SJSA1 (cell line): ENCODE results near the gene PPP2R1A. TPM values are rescaled to one million over a fixed set of nuclear protein-coding genes. Genes with fewer than 3 reads are reported as not detected.
"Not testable (repeated sequence)": the region's sequence is repeated elsewhere in the genome, so short reads cannot be mapped to it uniquely, and the experiment has no call there.

Experiments used
- DNase-seq, 2 experiments: peaks; one replicate each; pipeline ENCODE4 v3.0.0-alpha.2; 2015 to 2020; ENCODE audit warnings: low spot score in 2 of 2, low read depth in 1 of 2
- H3K27ac ChIP-seq: fragments of 250-450 bp; sonication (Bioruptor Pico); 2 replicates; pipeline ENCODE4 v1.5.1; 2020; ENCODE audit warnings: mild to moderate bottlenecking, moderate library complexity
- H3K27me3 ChIP-seq: fragments of 250-450 bp; sonication (Bioruptor Pico); replicated peaks from 2 replicates; pipeline ENCODE4 v1.5.1; 2020; ENCODE audit warnings: mild to moderate bottlenecking, moderate library complexity
- H3K36me3 ChIP-seq: fragments of 250-450 bp; sonication (Bioruptor Pico); 2 replicates; pipeline ENCODE4 v1.5.1; 2020; ENCODE audit warnings: mild to moderate bottlenecking
- H3K4me1 ChIP-seq: fragments of 250-450 bp; sonication (Bioruptor Pico); replicated peaks from 2 replicates; pipeline ENCODE4 v1.6.1; 2021; ENCODE audit warnings: mild to moderate bottlenecking
- H3K4me3 ChIP-seq: fragments of 250-450 bp; sonication (Bioruptor Pico); 2 replicates; pipeline ENCODE4 v1.5.1; 2020; ENCODE audit warnings: mild to moderate bottlenecking
- H3K9me3 ChIP-seq: fragments of 250-450 bp; sonication (Bioruptor Pico); replicated peaks from 2 replicates; pipeline ENCODE4 v1.5.1; 2020; ENCODE audit warnings: mild to moderate bottlenecking
- total RNA-seq: library from RNA; depleted of rRNA; stranded (reverse); fragments of >200 nt; shearing (Covaris generic); gene quantifications from 2 replicates; pipeline ENCODE4 v1.2.3, GENCODE V29; 2014

PPP2R1A gene
- total RNA-seq, 1 experiment from 2014 or later, result 245 TPM

DNA sequence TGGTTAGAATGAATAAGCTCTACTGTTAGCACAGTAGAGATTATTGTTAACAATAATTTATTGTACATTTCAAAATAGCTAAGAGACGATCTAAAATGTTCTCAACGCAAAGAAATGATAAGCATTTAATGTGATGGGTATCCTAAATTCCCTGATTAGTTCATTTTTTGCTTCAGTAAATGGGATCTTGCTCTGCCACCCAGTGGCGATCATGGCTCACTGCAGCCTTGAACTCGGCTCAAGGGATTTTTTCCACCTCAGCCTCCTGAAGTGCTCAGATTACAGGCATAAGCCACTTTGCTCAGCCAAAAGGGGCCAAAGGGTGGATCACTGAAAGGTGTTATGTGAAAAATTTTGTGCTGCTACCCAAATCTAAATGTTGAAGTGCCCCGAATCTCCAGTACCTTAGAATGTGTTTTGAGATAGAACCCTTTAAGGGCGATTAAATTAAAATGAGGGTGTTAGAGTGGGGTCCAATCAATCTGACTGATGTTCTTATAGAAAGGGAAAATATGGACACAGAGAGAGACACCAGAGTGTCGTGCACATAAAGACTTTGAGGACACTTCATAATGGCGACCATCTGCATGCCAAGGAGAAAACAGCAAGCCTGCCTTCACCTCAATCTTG is 48.0 kb downstream of the PPP2R1A start:
- peak in 1 of 2 experiments; percentile 39 for DNase-seq
- Histone ChIP-seq H3K4me3 (no peak overlapping the region), H3K27me3 (no peaks in the 10 kb centered on the region), H3K36me3 (no peaks in the 10 kb centered on the region), H3K4me1 (no peaks in the 10 kb centered on the region), H3K27ac (no peak overlapping the region), H3K9me3 (no peaks in the 10 kb centered on the region)

DNA sequence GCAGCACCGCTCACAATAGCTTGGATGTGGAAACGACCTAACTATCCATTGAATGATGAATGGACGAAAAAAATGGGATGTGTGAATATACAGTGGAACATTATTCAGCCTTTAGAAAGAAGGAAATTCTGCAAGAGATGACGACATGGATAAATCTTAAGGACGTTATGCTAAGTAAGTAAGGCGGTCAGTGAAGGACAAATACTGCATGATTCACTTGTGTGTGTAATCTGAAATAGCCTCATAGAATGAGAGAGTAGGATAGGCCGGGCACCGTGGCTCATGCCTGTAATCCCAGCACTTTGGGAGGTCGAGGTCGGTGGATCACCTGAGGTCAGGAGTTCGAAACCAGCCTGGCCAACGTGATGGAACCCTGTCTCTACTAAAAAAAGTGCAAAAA is 54.2 kb downstream of the PPP2R1A start:
- H3K4me1 ChIP-seq, result no peaks in the 10 kb centered on the region
- no peaks in the 10 kb centered on the region for H3K36me3 ChIP-seq
- no peak overlapping the region for H3K4me3 ChIP-seq
- no peak overlapping the region for H3K27ac ChIP-seq
- H3K27me3 ChIP-seq, result no peaks in the 10 kb centered on the region
- no peak for DNase-seq
- H3K9me3 ChIP-seq, result no peaks in the 10 kb centered on the region

DNA sequence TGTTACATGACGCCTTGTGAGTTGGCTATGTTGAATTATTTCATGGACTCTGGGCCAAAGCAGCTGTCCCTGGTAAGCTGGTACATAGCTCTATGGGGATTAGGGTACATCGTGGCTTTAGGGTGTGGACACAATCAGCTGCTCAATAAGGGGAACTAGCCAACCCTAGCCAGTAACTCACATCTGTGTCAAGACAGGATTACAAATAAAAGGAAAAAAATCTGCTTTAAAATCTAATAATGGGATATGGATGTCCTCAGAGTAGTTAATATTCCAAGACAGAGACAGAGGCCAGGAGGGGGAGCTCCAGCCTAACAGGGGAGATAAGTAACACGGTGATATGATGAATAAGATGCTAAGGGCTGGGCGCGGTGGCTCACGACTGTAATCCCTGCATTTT is 58.4 kb downstream of the PPP2R1A start:
- Histone ChIP-seq H3K36me3 (no peaks in the 10 kb centered on the region), H3K27ac (no peak overlapping the region), H3K9me3 (peaks cover 3% of the 10 kb centered on the region; the same call in 1 of the 2 replicates), H3K4me3 (no peak overlapping the region), H3K4me1 (no peaks in the 10 kb centered on the region), H3K27me3 (no peaks in the 10 kb centered on the region)
- no peak for DNase-seq

DNA sequence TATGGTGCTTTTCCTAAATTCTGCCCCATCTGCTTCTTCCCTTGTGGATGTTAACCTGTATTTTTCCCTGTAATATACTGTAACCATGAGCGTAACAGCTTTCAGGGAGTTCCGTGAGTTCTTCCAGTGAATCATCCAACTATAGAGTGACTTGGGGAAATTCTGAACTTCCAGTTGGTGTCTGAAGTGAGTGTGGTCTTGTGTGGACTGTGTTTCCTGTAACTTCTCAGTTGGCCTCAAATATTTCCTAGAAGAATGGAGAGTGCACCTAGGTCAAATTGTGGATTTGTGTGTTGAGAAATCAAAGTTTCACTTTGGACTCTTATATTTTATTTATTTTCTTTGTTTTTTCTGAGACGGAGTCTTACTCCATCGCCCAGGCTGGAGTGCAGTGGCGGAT is 68.6 kb downstream of the PPP2R1A start:
- DNase-seq, result no peak
- H3K36me3 ChIP-seq, result no peaks in the 10 kb centered on the region
- no peaks in the 10 kb centered on the region; the same call in none of the 2 replicates for H3K9me3 ChIP-seq
- H3K27ac ChIP-seq, result no peak overlapping the region
- H3K27me3 ChIP-seq, result no peaks in the 10 kb centered on the region
- H3K4me1 ChIP-seq, result no peaks in the 10 kb centered on the region
- H3K4me3 ChIP-seq, result no peak overlapping the region

DNA sequence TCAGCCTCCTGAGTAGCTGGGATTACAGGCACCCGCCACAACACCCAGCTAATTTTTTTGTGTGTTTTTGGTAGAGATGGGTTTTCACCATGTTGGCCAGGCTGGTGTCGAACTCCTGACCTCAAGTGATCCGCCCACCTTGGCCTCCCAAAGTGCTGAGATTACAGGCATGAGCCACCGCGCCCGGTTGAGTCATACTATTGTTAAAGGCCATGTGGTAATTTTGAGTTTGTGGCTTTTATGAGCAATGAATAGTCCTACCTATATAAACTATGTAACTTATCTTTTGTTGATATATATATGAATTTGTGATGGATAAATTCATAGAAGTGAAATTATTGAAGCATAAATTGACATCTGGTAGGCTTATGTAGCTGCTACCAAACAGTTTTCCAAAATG is 75.7 kb downstream of the PPP2R1A start:
- not testable (repeated sequence) for H3K27ac ChIP-seq, H3K9me3 ChIP-seq, H3K4me1 ChIP-seq, H3K36me3 ChIP-seq, DNase-seq, H3K4me3 ChIP-seq, H3K27me3 ChIP-seq

DNA sequence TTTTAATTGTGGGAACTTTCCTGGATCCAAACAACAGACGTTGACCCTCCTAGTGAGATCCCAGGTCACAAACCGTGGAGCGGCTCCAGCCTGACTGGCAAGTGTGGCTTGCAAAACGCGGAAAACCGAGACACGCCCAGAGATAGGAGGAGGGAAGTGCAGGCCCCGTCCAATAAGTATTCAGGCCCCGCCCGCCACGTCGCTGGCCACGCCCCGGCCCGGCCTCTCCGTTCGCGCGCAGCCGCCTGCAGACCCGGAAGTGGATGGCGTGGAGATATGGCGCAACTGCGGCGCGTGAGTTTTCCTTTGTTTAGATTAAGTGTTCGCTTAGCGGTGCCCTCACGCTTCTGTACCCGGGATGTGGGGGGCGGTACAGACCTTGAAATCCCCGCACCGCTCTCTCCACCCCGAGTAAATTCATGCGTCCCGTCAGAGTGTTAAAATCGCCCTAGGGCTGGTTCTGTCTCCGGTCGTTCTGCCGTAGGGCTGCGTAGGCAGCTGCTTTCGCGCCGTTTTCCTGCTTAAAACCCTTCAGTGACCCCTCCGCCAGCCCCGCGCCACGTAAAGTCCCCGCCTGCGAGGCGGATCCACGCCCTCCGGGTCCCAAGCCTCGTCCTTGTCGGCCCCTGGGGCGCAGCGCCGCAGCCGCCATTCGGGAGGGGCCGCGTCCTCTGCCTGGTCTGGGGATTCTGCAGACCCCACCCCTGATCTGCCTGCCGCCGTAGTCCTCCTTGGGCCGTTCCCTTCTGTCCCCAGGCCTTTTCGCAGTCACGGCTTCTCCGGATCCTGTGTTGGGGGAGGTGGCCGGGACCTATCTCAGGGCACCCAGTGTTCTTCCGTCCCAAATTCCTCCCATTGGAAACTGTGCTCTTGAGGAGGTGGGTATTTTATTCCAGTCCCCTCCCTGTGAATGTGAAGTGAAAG is 79.7 kb downstream of the PPP2R1A start, which contains the start of gene ZNF766:
TSS of gene ZNF766 (plus strand) at position 250 of the 924 bp plus-strand sequence. CDS start at position 277, 27 bp downstream.
- H3K36me3 ChIP-seq, result peaks cover 32% of the 10 kb centered on the region
- peak; percentile 94 to 96 for DNase-seq
- no peaks in the 10 kb centered on the region for H3K27me3 ChIP-seq
- H3K4me1 ChIP-seq, result peaks cover 10% of the 10 kb centered on the region
- peak within 1 kb of the TSS; percentile 68 for H3K4me3 ChIP-seq
- peak within 1 kb of the TSS; percentile 91 for H3K27ac ChIP-seq
- no peaks in the 10 kb centered on the region; the same call in none of the 2 replicates for H3K9me3 ChIP-seq

DNA sequence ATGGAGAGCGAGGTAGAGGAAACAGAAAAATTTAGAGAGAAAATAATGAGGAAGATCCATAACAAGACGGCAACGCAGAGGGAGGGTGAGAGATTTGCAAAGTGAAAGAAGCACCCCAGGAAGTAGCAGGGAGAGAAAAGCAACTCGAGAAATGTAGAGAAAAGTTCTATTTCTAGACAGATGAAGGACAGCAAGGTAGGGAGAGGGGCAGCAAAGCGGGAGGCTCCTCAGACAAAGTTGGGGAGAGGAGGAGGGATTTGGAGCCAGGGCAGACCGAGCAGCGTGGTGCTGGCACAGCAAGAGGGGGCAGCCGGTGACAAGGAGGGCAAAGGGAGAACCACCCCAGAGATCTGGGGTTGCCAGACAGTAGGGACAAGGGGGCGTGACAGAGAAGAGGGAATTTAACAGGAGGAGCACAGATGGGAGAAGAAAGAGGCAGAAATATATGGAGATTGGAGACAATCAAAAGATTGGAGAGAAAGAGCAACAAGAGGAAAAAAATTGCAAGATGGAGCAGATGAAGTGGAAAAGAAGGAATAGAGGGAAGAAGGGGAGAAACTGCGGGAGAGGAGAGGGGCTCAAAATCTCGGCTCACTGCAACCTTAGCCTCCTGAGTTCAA is 80.5 kb downstream of the PPP2R1A start:
- H3K9me3 ChIP-seq, result no peaks in the 10 kb centered on the region; the same call in none of the 2 replicates
- peak overlapping the region; percentile 91 for H3K27ac ChIP-seq
- peaks cover 32% of the 10 kb centered on the region for H3K36me3 ChIP-seq
- H3K4me3 ChIP-seq, result peak overlapping the region; percentile 68
- no peaks in the 10 kb centered on the region for H3K27me3 ChIP-seq
- peak; percentile 50 to 65 for DNase-seq
- peaks cover 10% of the 10 kb centered on the region for H3K4me1 ChIP-seq

DNA sequence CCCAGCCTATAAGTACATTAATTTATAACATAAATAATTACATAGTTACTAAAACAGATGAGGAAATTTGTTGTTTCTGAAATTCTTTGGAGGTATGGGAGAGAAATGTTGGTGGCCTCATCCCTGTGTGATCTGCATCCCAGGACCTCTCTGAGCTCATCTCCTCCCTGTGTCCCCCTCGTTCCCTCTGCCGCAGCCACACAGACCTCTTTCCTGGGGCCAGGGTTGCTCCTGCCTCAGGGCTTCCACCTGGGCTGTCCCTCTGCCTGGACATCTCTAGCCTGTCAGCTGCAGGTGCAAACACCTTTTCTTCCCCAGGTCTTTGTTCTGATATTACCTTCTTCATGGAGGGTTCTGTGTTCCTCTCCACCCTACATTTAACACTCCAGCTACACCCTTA is 83.4 kb downstream of the PPP2R1A start:
- H3K27me3 ChIP-seq, result no peaks in the 10 kb centered on the region
- peaks cover 43% of the 10 kb centered on the region for H3K36me3 ChIP-seq
- H3K27ac ChIP-seq, result no peak overlapping the region
- DNase-seq, result no peak
- H3K9me3 ChIP-seq, result peaks cover 10% of the 10 kb centered on the region
- H3K4me1 ChIP-seq, result peaks cover 10% of the 10 kb centered on the region
- H3K4me3 ChIP-seq, result no peak overlapping the region

DNA sequence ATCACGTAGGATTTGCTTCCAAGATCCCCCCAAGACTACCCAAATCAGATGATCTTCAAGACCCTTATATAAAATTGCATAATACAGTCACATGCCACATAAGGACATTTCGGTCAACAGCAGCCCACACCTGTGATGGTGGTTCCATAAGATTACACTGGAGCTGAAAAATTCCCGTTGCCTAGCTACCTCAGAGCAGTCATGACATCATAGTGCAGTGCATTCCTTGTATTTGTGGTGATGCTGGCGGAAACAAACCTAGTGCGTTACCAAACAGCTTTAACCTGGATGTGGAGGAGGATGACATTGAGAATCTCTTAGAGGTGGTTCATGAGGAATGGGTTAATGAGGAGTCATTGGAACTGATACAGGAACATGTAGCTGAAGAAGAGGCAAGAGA is 84.3 kb downstream of the PPP2R1A start:
- peaks cover 10% of the 10 kb centered on the region for H3K9me3 ChIP-seq
- H3K4me3 ChIP-seq, result no peak overlapping the region
- H3K27me3 ChIP-seq, result no peaks in the 10 kb centered on the region
- peaks cover 49% of the 10 kb centered on the region for H3K36me3 ChIP-seq
- DNase-seq, result no peak
- H3K27ac ChIP-seq, result no peak overlapping the region
- H3K4me1 ChIP-seq, result peaks cover 6% of the 10 kb centered on the region

DNA sequence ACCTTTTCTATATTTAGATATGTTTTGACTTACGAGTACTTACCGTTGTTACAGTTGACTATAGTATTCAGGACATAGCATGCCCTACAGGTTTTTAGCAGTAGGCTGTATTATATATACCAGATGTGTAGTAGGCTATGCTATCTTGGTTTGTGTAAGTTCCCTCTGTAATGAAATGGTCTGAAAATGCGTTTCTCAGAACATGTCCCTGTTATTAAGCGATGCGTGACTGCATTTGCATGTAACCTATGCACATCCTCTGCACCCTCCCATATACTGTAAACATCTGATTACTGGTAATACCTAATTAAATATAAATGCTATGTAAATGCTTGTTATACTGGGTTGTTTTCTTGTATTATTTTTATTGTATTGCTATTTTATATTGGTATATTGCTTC is 86.1 kb downstream of the PPP2R1A start:
- Histone ChIP-seq H3K27ac (no peak overlapping the region), H3K4me3 (no peak overlapping the region), H3K9me3 (peaks cover 10% of the 10 kb centered on the region), H3K36me3 (peaks cover 44% of the 10 kb centered on the region), H3K27me3 (no peaks in the 10 kb centered on the region), H3K4me1 (peaks cover under 1% of the 10 kb centered on the region; the same call in 1 of the 2 replicates)
- DNase-seq, result no peak

DNA sequence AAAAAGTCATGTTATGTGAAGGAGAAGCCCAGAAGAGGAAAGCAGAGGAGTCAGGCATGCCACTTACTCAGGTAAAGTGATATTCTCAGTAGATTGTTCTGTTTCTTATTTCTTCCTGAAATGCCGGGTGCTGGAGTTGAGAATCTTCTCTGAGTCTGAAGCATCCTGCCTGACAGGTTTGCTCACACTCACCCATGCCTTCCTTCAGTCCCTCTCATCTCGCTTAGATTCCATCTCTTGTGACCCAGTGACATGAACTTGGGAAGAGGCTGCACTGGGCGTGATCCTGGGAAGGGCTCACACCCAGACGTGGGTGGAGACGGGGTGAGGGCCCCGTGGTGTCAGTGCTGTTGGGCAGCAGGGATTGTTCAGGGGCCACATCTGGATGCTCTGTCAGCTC is 87.6 kb downstream of the PPP2R1A start:
- H3K4me3 ChIP-seq, result no peak overlapping the region
- no peaks in the 10 kb centered on the region for H3K4me1 ChIP-seq
- peaks cover 38% of the 10 kb centered on the region for H3K36me3 ChIP-seq
- peaks cover 10% of the 10 kb centered on the region for H3K9me3 ChIP-seq
- H3K27me3 ChIP-seq, result no peaks in the 10 kb centered on the region
- no peak for DNase-seq
- no peak overlapping the region for H3K27ac ChIP-seq
